Astrocyte (in vitro differentiated cells and primary cell): ENCODE data around the gene NDUFB2.

Experiments used
- EZH2 ChIP-seq: IDR thresholded peaks from 2 replicates; pipeline ENCODE4 v1.6.1; 2012; ENCODE audit warnings: mild to moderate bottlenecking, low read length, inconsistent platforms; ENCODE audit not compliant: insufficient read depth
- TF ChIP-seq, protein P1 (sequence below): IDR thresholded peaks from 2 replicates; pipeline ENCODE4 v1.5.1; 2011; ENCODE audit warnings: low read depth, mild to moderate bottlenecking, inconsistent platforms, low read length, moderate library complexity; ENCODE audit not compliant: insufficient read depth

DNA sequence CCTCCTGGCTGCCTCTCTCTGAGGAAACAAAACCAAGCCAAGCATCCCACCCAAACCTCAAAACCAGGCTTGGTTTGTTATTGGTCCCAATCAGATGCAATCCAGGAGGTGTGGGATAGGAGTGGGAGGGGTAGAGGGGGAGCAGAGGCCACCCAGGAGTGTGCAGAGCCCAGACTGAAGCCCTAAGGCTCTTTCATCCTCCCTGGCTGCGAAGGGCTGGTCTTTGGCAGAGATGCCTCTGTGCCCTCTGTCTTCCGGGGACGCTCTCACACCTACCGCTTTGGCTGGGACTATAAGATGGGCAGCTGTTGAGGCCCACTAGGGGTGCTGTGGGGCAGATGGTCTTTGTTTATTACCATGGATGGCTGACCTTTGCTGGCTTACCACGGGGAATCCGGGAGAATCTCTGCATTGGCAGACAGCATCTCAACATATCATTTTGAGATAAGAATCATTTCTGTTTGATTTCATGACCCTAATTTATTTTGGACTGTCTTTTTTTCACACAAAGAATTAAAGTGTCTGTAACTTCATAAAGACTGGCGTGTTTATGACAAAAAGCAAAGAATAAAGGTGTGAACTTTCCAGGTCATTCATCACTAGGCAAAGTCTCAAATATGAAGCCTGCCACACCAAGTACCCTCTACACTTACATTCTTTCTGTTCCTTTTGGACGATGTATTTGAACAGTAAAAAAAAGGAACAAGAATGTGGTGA is 49.4 kb upstream of the NDUFB2 start:
- TF ChIP-seq, protein P1, sequence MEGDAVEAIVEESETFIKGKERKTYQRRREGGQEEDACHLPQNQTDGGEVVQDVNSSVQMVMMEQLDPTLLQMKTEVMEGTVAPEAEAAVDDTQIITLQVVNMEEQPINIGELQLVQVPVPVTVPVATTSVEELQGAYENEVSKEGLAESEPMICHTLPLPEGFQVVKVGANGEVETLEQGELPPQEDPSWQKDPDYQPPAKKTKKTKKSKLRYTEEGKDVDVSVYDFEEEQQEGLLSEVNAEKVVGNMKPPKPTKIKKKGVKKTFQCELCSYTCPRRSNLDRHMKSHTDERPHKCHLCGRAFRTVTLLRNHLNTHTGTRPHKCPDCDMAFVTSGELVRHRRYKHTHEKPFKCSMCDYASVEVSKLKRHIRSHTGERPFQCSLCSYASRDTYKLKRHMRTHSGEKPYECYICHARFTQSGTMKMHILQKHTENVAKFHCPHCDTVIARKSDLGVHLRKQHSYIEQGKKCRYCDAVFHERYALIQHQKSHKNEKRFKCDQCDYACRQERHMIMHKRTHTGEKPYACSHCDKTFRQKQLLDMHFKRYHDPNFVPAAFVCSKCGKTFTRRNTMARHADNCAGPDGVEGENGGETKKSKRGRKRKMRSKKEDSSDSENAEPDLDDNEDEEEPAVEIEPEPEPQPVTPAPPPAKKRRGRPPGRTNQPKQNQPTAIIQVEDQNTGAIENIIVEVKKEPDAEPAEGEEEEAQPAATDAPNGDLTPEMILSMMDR, result peak; percentile 64
- no peak for TF ChIP-seq EZH2
